ENCODE results near the gene PAQR8.

GRCh38 chr6:52337633-52338290 is 24.2 kb upstream of the PAQR8 start:
- no peak for TF ChIP-seq POLR2AphosphoS5 (IDR thresholded peaks at IDR 0.05)
- no peak for TF ChIP-seq EZH2 (IDR thresholded peaks at IDR 0.05; ENCODE audit: borderline replicate concordance, insufficient read depth, low read length, poor library complexity, severe bottlenecking)
- no peak for TF ChIP-seq CTCF (IDR thresholded peaks at IDR 0.05; ENCODE audit: poor library complexity, severe bottlenecking)
- no peak for TF ChIP-seq TAF1 (IDR thresholded peaks at IDR 0.05; ENCODE audit: low read depth)
- no peak for TF ChIP-seq REST (IDR thresholded peaks at IDR 0.05; ENCODE audit: borderline replicate concordance)
- TF ChIP-seq RAD21 (conservative IDR thresholded peaks at IDR 0.05) = no peak
- no peak for TF ChIP-seq EP300 (conservative IDR thresholded peaks at IDR 0.05; ENCODE audit: poor library complexity, severe bottlenecking)
- TF ChIP-seq SMC3 (conservative IDR thresholded peaks at IDR 0.05; ENCODE audit: poor library complexity) = no peak
- no peak for TF ChIP-seq MXI1 (conservative IDR thresholded peaks at IDR 0.05; ENCODE audit: poor library complexity, severe bottlenecking)
